ENCODE results near the gene ASB14.

The ASB14 gene

DNA sequence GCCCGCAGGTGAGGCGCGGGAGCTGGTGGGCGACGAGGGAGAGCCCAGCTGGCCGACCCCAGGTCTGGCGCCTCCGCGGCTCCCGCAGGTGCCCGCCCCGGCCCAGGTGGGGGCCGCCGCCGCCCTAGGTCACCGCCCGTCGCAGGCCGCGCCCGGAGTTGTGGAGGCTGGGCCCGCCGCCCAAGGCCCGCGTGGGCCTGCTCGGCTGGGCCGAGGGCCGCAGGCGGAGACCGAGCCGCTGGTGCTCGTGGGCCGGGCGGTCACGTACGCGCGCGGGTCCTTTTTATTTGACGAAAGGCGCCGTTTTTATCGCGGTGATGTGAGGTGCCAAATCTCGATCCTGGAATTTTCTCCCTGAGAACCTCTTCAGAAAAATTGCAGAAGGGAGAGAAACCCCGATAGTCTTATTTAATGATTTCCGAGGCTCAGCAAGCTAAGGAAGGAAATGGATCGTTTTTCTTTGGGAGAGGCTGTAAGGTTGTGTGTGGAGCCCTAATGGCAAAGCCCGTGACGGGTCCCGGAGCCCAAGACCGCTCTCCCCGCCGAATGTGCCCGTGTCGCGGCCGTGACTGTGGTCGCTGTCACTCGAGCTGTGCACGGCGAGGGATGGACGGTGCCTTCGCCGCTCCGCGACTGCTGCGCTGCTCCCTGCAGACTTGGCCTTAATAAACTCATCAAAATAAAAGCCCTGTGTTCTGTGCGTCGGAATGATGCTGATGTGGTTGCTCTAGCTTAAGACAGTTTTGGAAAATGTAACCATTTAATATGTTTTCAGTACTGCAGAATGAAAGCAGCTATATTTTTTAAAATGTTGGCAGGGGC is 64.3 kb downstream of the ASB14 start:
- Mint-ChIP-seq H3K4me3 (peak overlapping the region; percentile 92), H3K27me3 (no peaks in the 10 kb centered on the region), H3K4me1 (ENCODE audit: low read depth) (peaks cover 36% of the 10 kb centered on the region), H3K36me3 (ENCODE audit: low read depth) (no peaks in the 10 kb centered on the region), H3K27ac (peak overlapping the region; percentile 80), H3K9me3 (no peaks in the 10 kb centered on the region)

GRCh38 chr3:57227204-57227929 is 65.1 kb downstream of the ASB14 start, which contains the start of gene APPL1:
Gene APPL1, plus strand, starts transcription at chr3:57227729. Its CDS starts 155 bp downstream, at chr3:57227884.
- Mint-ChIP-seq H3K27ac (peak within 1 kb of the TSS; percentile 80), H3K36me3 (ENCODE audit: low read depth) (no peaks in the 10 kb centered on the region), H3K9me3 (no peaks in the 10 kb centered on the region), H3K27me3 (no peaks in the 10 kb centered on the region), H3K4me3 (peak within 1 kb of the TSS; percentile 92), H3K4me1 (ENCODE audit: low read depth) (peaks cover 34% of the 10 kb centered on the region)

DNA sequence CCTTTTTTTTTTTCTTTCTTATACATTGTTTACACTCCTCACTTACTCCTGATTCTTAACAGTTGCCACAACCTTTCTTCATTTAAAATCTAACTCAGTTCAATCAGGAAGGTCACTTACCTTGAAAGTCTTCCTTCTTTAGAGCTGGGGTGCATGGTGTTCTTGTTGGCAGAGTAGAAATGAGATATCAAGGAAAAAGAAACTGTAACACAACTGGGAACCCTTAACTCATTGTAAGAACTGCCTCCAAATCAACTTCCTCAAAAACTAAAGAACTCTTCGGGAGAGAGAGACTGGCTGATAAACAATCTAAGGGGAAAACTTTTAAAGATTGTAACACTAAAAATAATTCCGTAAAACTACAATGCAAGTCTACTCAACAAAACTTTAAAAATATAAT is 66.3 kb downstream of the ASB14 start:
- H3K9me3 Mint-ChIP-seq, result no peaks in the 10 kb centered on the region
- no peak overlapping the region for H3K27ac Mint-ChIP-seq
- no peaks in the 10 kb centered on the region for H3K27me3 Mint-ChIP-seq
- no peaks in the 10 kb centered on the region for H3K36me3 Mint-ChIP-seq (ENCODE audit: low read depth)
- H3K4me3 Mint-ChIP-seq, result no peak overlapping the region
- H3K4me1 Mint-ChIP-seq (ENCODE audit: low read depth), result peaks cover 31% of the 10 kb centered on the region

DNA sequence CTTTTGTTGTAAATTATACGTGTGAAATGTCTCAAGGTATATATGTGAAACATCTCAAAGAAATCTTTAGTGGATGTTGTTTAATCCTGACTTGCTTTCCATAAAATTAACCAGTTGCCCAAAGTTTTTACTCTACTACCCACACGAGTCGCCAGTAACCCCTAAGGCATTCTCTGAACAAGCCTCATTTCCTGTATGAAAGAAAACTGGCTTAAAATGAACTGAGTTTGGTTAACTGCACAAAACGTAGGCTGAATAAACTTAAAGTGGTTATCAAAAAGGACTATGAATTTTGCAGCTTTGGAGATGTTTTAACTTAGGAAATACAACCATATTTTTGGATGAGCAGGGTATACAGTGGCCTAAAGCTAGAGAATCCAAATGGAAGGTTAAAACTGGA is 67.6 kb downstream of the ASB14 start:
- H3K4me3 Mint-ChIP-seq, result no peak overlapping the region
- no peaks in the 10 kb centered on the region for H3K36me3 Mint-ChIP-seq (ENCODE audit: low read depth)
- H3K27me3 Mint-ChIP-seq, result no peaks in the 10 kb centered on the region
- no peak overlapping the region for H3K27ac Mint-ChIP-seq
- no peaks in the 10 kb centered on the region for H3K9me3 Mint-ChIP-seq
- H3K4me1 Mint-ChIP-seq (ENCODE audit: low read depth), result peaks cover 24% of the 10 kb centered on the region

GRCh38 chr3:57221883-57222282 is 70.6 kb downstream of the ASB14 start:
- H3K4me1 Mint-ChIP-seq (ENCODE audit: low read depth), result peaks cover 4% of the 10 kb centered on the region

More at GRCh38 chr3:57221883-57222282, 70.6 kb downstream of the ASB14 start:
- Mint-ChIP-seq H3K27ac (no peak overlapping the region), H3K27me3 (no peaks in the 10 kb centered on the region), H3K4me3 (no peak overlapping the region), H3K9me3 (no peaks in the 10 kb centered on the region), H3K36me3 (ENCODE audit: low read depth) (no peaks in the 10 kb centered on the region)
